GM19452 (cell line): ENCODE data around the gene CD151.
A peak's percentile ranks its signal among the peaks of the same experiment; 100 is the strongest.

Experiments
- ATAC-seq: cut with Tn5 transposase; IDR thresholded peaks from one replicate; pipeline ENCODE4 v1.9.1; 2021; ENCODE audit not compliant: unreplicated experiment

The CD151 gene

DNA sequence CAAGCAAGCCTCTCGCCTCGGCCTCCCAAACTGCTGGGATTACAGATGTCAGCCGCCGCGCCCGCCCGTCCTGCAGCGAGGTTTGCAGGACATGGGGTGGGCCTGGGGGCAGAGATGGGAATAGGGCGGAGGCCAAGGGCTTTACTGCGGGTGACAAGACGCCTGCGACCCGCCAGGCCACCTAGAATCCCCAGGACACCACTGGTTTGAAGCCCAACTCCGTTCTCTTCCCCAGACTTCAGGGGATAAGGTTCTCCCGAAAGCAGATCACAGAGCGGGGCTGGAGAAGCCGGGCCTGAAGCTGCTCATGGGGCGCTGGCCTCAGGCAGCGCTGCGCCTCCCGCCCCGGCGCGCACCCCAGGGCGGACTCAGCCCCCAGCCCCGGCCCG lies 9.2 kb downstream of the CD151 start:
- peak; percentile 16 for ATAC-seq

DNA sequence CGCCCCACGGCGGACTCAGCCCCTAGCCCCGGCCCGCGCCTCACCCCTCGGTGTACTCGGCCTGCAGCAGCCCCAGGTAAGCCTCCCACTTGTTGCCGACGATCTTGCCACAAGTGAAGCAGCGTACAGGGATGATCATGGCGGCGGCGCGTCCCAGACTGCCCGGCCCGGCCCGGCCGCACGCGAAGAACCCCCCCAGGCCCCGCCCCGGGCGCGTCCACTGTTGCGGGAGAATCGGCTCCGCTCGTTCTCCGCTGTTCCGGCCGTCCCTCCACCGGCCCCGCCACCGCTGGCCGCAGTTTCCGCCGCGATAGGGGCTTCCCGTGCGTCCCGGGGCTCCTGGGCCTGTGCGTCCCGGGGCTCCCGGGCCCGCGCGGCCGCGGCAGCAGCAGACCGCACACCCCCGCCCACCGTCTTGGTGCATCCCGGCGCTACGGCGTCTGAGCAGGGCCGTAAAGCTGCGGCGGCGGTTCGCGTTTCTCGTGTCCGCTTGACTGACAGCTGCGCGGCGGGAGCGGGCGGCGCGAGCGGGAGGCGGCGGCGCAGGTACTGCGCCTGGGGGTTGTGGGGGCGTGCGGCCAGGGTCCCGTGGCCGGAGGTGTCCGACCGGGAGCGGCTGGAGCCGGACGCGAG lies 9.7 kb downstream of the CD151 start, which contains the start of the genes POLR2L and TSPAN4:
POLR2L (minus strand) TSS at position 160 of the 633 bp plus-strand sequence; CDS start at position 139, 21 bp downstream.
TSPAN4 (plus strand) TSS at position 483 of the 633 bp plus-strand sequence. CDS start 7,453 bp downstream, outside the sequence.
- ATAC-seq: peak; percentile 63

DNA sequence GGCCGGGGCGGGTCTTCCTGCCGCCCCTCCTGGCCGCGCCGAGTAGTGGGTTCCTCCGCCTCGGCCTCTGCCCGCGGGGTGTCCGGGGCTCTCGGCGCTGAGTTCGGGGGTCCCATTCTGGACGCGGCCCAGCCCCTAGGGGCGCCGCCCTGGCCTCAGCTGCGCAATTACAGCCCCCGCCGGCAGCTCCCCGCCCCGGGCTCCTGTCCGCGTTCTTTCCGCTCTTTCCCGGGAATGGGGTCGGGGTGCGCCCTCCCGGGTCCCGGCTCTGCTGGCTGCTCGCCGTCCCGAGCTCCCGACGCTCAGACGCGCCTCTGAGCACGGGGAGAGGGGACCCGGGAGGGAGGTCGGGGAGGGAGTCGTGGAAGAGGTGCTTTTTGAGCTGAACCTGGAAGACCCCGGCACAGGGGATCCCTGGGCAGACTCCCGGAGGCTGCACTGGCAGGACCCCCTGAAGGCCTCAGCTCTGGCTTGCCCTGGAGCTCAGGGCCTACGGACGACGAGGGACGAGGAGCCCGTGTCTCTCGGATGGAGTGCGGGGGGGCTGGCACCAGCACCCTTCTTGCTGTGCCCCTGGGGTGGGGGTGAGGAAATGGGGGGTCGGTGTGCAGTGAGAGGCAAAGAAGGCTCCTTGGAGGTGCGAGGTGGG lies 10.5 kb downstream of the CD151 start:
- ATAC-seq: no peak

DNA sequence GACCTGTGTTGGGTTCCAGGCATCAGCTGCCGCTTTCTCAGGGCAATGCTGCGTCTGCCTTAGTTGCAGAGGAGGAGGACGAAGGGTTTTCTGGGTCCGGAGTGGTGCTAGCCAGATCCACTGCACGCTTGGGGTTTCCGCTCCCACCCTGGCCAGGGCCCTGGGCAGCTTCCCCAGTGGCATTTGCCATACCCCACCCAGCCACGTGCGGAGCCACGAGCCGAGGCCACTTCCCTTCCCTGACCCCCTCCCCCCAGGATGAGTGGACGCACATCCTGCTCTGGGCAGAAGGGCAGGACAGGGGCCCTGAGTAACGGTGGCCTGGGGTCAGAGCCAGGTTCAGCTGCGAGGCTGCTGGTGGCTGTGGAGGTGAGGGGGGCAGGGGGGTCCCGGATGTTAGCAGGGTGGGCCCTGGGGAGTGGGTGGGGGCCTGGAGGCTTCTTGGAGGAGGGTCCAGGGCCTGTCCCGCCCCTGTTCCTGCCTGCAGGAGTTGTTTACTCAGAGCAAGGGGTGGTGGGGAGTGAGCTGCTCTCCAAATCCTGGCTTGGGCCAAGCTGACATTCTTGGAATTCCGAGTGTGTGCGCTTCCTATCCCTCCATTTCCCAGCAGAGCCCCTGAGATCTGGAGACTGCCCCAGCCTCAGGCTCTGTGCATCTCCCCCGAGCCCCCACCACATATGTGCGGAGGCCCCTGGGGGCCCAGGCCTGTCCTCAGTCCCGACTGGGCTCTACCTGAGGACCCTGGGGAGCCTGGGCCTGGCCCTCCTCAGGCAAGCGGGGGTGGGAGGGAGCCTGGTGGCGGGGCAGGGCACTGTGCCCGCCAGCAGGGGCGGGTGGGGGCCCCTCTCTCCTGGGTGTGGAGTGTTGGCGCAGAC lies 11.3 kb downstream of the CD151 start:
- ATAC-seq: no peak

DNA sequence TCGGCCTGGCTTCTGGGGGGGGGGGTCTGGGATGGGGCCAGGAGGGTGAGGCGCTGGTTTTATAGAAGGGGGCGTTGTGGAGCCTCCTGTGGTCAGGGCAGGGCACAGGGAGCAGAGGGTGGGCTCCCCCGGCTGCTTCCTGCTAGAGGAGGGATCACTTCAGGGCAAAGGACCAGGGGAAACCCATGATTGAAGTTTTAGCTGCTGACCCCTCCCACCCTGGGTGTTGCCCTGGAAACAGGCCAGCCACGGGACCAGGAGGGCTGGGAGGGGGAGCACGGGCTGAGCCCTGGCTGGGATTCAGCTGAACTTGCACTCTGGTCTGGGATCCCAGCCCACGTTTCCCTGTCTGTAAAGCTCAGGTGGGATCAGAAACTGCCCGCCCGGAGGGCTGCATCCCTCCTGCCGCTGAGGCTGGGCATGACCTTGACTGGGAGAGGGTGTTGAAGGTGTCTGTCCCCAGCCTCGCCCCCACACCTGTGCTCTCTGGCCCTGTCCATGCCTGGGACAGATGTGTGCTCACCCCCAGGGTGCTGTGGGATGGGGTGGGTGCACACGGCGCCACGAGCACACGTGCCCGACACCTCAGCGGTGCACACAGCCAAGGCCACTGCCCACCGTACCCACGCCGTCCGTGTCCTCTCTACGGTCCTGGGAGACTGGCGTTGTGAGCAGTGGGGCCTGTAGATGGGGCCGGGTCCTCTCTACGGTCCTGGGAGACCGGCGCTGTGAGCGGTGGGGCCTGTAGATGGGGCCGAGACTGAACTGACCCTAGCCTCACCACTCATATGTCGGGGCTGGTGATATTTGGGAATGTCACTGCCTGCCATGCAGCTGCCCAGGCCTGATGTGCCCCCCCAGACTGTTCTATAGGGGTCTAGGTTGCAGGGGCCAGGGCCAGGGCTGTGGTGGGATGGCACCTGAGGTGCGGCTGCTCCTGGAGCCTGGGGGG lies 12.2 kb downstream of the CD151 start:
- no peak for ATAC-seq

DNA sequence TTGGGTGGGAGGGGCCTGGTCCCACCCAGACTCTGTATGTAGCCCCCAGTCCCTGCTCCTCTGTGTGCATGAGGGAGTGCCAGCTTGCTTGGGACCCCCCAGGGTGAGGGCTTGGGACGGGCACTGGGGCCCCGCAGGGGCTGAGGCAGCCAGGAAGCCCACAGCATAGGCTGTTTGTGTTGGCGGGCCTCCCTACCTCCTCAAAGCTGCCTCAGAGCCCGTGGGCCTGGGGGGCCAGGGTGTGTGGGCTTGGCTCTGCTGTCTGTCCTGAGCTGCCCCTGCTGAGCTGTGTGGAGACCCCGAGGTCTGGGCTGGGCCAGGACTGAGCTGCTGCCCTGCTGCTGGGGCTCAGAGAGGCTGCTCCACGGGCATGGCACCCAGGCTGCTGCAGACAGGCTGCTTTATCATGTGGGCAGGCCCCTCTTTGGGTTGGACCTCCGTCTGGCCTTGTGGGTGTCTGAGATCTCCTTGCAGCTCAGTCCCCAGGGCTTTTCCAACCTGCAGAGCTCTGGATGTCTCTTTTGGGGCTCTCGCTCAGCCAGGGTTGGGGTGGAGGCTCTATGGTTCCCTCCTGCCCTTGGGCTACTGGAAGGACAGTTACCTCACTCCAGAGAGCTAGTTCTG lies 13.2 kb downstream of the CD151 start:
- no peak for ATAC-seq

DNA sequence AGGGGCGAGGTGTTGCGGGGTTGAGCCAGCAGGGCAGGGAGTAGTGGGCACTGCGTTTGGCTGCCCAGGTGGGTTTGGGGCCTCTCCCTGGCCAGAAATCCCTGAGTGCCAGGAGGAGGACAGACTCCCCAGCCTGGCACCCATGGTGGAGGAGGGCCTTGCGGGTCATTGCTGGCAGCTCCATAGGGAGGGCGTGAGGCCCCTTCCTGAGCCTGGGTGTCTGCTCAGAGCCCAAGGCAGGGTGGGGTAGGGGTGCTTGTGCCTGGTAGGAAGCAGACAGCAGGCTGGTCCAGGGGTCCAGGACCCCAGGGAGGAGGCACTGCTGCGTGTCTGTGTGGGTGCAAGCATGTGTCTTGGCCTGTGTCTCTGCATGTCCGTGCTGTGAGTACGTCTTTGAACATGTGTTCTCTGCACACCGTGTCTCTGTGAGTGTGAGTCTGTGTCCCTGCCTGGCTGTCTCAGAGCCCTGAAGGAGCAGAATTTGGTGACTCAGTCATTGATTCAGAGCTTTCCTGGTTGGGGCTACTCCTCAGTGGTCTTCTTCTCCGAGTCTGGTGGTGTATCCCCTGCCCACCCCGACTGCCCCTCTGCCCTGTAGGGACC lies 13.8 kb downstream of the CD151 start:
- ATAC-seq: no peak

DNA sequence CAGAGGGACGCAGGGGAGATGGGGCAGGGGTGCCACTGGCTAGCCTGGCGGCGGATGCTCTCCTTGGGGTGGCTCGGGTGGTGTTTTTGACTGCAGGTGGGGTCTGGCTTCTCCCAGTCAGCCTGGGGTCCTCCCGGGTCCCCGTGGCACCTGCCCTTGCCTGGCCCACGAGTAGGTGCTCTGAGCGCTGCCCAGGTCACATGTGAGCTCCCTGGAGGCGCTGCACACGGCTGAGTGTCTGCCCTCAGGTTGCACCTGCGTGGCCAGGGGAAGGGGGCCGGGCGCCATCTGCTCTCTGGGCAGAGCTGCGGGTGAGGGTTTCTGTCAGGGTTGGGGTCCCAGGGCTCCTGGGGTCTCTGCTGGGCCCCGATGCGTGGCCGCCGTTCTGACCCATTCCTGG lies 15.1 kb downstream of the CD151 start:
- ATAC-seq: no peak

DNA sequence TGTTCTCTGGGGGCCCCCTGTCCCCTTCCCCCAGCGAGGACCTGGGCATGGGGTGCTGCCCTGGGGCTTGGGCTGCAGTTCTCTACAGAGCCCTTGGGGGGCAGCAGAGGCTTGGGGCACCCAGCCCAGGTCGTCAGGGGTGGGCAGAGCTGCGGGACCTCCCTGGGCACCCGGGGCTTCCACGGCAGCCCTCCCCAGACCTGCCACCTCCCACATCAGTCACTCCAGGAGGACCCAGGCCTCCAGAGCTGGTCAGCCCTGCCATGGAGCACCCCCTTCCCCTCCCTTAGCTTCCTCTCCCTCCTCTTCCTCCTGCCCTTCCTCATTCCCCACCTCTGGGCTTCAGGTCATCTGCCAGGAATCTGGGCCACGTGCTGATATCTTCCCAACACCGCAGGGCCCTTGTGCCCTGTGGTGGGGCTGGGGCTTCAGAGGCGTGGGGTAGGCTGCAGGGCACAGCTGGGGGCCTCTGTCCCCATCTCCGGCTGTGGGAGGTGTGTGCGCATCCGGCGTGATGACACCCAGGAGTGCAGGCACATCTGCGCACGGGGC lies 15.7 kb downstream of the CD151 start:
- no peak for ATAC-seq

DNA sequence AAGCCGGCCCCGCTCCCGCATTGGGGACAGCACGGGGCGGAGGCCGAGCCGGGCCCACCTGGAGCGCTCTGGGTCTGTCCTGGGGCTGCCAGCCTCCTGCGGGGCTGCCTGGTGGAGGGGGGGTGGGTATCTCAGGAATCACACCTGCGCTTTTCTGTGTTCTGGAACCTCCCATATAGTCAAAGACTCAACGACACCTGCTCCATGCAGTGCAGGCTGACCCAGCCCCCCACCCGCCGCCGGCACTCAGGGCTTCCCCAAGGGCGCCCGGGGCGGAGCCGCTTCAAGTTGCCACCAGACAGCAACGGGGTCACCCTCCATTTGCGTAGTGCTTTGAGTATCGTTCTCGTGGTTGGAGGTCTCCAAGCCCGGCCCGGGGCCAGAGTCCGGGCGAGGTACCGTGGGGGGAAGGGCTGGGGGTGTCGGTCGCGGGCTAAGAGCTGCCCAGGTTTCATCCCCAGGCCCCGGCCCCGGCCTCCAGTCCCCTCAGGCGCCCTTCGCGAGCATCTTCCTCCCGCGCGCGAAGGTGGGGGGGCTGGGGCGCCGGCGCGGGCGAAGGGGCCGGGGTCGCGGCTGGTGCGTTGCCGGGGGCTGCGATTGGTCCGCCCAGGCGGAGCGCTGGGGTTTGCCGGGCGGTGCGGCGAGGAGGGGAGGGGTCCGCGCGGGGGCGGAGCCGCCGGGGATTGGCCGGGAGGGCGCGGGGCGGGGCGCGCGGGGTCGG lies 16.5 kb downstream of the CD151 start:
- no peak for ATAC-seq

DNA sequence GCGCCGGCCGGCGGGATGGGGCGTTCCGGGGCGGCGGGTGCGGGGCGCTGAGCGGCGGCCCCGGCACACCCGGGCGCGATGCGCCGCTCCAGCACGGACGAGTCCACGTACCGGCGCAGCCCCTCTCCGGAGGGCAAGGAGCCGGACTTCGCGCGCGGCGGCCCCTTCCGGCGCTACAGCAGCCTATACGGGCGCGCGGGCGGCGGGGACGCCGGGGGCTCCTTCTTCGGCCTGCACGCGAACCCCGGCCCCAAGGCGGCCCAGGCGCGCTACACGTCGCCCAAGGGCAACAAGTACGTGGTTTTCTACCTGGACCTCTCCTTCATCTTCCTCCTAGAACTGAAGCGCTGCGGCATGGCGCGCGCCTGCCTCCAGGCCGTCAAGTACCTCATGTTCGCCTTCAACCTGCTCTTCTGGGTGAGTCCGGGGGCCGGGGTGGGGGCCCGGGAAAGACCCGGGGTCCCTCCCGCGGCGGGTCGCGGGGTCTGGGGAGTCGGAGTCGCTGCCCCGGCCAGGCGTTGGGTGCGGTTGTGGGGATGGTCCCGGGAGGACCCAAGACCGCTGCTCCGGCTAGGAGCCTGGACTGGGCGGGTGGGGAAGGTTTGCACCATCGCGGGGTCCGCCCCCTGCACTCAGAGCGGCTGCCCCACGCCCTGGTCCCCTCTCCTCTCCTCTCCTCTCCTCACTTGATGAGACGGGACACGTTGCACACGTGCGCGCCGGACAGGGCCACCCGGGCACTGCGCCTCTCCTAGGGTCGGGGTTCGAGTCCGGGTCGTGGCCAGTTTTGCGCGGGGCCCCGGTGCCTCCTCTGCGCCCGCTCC lies 17.4 kb downstream of the CD151 start:
- ATAC-seq: no peak

DNA sequence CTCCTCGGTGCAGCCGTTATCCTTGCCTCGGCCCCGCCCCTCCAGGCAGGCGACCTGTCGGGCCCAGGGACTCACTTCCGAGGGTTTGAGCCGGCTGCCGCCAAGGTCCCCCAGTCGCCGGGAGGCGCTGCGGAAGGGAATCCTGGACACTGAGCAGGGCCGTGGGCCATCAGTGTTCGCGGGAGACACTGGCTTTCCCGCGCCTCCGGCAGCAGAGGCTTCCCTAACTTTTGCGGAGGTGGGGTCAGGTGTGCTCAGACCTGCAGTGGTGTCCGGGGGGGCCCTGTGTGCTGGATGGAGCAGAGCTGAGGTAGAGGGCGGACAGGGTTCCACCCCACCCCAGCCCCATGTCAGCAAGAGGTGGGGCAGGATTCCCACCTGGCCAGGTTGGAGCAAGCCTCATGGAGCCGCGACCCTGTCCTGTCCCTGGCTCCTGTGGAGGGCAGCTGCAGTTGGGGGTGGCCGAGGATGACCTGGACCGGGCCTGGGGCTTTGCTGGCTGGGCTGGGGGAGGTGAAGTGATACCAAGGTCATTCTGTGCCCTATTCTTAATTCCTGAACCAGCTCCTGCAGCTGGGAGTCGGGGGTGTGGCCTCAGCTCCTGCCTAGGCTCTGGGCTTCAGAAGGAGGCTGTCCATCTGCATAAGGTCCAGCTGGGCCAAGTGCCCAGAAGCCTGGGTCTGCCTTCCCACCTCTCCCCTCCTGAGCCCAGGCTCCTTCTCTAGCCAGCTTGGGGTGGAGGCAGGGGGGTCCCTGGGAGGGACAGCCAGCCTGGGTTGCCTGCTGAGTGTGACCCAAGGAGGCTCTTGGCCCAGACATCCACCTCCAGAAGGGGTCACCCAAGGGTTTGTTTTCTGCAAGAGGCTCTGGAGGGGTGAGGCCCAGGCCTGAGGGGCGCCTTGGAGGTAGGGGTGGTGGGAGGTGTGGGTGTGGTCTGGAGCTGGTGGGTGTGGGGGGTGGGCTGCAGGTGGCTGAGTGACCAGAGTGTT lies 18.3 kb downstream of the CD151 start:
- no peak for ATAC-seq

DNA sequence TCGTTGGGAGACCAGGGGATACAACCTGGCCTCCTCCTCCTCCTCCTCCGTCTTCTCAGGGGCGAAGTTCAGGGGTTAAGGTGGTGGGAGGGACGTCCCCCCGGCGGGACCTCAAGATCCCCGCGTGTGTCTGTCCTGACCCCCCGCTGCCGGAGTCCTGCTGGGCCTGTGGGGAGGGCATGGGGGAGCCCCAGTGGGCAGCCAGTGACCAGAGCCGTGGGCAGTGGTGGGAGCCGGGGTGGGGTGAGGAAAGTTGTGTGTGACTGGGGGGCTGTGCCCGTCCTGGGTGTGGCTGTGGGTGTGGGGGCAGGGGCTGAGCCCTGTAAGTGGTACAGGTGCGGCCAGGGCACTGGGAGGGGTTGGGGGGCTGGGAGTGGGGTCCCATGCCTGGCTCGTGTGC lies 20.0 kb downstream of the CD151 start:
- no peak for ATAC-seq

DNA sequence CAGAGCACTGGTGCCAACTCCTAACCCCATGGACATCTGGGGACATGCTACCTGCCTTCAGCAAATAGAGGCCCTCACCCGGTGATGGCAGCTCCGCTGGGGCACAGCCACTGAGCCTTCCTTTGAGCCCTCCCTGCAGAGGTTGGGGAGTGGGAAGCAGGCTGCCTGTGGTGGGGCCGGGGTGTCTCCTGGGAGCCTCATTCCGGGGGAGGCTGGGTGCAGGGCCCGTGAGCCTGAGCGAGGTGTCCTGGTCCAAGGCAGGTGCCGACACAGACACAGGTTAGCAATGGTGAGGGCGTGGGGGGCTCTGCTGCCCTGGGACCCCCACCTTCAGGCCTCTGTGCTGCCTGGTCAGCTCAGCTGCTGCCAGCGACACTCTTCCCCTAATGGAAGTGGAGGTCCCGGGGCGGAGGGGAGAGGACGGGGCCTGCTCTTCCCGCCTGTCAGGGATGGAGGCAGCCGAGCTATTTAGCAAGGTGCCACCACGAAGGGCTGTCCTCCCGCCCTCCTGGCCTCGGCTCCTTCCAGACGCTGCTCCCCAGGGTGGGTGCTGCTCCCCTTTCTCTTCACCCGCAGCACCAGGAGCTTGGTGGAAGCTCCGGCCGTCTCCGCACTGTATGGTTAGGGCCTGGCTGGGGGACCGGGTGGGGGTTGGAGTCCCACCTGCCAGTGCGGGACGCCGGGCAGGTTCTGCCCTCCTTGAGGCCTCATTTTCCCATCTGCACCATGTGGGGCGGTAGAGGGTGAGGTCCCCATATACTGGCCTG lies 21.1 kb downstream of the CD151 start:
- no peak for ATAC-seq

DNA sequence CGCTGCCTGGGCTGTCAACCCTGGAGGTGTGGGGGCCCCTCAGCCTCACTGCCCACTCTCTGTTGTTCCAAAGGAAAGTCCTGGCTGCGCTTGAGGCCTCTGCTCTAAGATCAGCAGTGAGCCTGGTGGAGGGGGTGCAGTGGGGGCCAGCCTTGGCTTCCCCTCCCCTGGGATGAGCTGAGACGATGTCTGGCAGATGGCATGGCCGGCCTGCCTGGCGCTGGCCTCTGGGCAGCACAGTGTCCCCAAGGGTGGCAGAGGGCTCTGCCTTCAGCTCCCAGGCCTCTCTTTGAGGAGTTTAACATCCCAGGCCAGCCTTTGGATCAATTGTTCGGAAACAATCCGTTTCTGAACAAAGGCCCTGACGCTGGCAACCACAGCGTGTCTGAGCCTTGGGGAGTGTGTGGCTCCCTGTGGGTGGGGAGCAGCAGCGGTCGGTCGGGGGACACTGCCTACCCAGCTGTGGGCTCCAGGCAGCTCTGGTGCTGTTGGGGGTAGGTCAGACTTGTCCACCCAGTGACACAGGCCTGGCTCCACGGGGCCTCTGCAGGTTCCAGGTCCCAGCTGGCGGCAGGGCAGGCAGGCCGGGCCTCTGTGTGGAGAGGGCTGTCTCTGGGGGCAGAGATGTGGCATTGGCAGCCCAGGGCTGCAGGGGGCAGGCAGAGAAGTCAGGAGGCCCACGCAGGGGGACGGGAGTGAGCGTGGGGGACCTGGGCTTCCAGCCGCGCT lies 22.0 kb downstream of the CD151 start:
- no peak for ATAC-seq

DNA sequence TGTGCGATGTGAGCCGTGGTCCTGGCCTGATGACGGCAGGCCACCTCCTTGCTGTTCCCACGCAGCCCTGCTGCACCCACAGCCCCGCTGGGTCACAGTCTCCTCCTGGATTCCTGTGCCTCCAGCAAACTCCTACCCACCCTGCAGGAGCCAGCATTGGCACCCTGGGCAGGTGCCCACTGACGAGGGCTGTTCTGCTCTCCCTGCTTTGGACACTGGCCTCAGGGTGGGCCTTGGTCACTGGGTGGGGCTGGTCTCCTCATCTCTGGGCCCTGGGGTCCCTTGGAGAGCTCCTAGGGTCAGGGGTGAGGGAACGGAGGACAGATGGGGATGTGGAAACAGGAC lies 22.6 kb downstream of the CD151 start:
- no peak for ATAC-seq
